Panc1 (cell line): ENCODE measurements around the gene TMEM253.

ENCODE experiments used
- CTCF ChIP-seq: fragments of 450-650 bp; IDR thresholded peaks from 2 replicates; pipeline ENCODE4 v1.5.1; 2017; ENCODE audit warnings: mild to moderate bottlenecking
- POLR2AphosphoS5 ChIP-seq: IDR thresholded peaks from 2 replicates; pipeline ENCODE4 v1.6.1; 2012; ENCODE audit warnings: mild to moderate bottlenecking, low read depth, low read length, moderate library complexity

- TF ChIP-seq POLR2AphosphoS5 (no peak), CTCF (no peak)
These were observed 37.4 kb upstream of the TMEM253 start for GRCh38 chr14:21063479-21063878.
